HepG2 (cell line): ENCODE measurements around the gene KCNK18. TPM values are rescaled to one million over a fixed set of nuclear protein-coding genes. Genes with fewer than 3 reads are reported as not detected.

Experiments used
- ATAC-seq: fragments of 200-7000 bp; cut with Tn5 transposase; 3 replicates; pipeline ENCODE4 v1.9.1; 2020; ENCODE audit warnings: mild to moderate bottlenecking, moderate library complexity
- BruUV-seq: library from RNA; stranded (reverse); fragments of 400-500 nt; replicated peaks from 2 replicates; lab custom pipeline; 2021; lab: Mats Ljungman, UMichigan
- CTCF ChIA-PET: fragments of 300-600 bp; formaldehyde crosslinking; extraction: SDS; loops from one replicate; lab custom pipeline; 2021; ENCODE audit warnings: low total read pairs, inconsistent platforms, low intra/inter-chr PET ratio; lab: Yijun Ruan, JAX
- POLR2A ChIA-PET: fragments of 350-600 bp; sonication (Branson Sonifier 250); formaldehyde crosslinking; loops from one replicate; lab custom pipeline; 2020; ENCODE audit warnings: antibody characterized with exemption, inconsistent platforms; lab: Yijun Ruan, JAX
- DNase-seq: peaks from one replicate; pipeline ENCODE4 v3.0.0-alpha.2; 2015; ENCODE audit warnings: low spot score
- FAIRE-seq: peaks from 3 replicates; lab custom pipeline; 2011; peaks lifted over from hg19 to GRCh38; lab: Jason Lieb, UNC
- H2AFZ ChIP-seq: one replicate; pipeline ENCODE4 v1.6.1; 2011; ENCODE audit warnings: low read length, inconsistent platforms
- H3K27ac ChIP-seq: fragments of 300-600 bp; 3 replicates; pipeline ENCODE4 v1.8.0; 2011; ENCODE audit warnings: mixed run types, mild to moderate bottlenecking, mixed read lengths, low read length, inconsistent platforms; ENCODE audit not compliant: insufficient read depth; ENCODE audit errors: extremely low read length
- H3K27me3 ChIP-seq, 2 experiments: fragments of 200-600 bp in 1 of 2; 2 replicates in 1 of 2; 3 replicates in 1 of 2; pipeline versions ENCODE4 v1.6.0 to v1.8.0; 2011; ENCODE audit warnings: low read length in 2 of 2, mild to moderate bottlenecking in 2 of 2, moderate library complexity in 2 of 2, inconsistent platforms in 1 of 2; ENCODE audit not compliant: insufficient read depth in 2 of 2, control insufficient read depth in 1 of 2
- H3K36me3 ChIP-seq, 2 experiments: fragments of 200-600 bp in 1 of 2; replicated peaks in 1 of 2; 2 replicates in 1 of 2; 3 replicates in 1 of 2; pipeline versions ENCODE4 v1.5.1 to v1.8.0; 2011; ENCODE audit warnings: low read length in 2 of 2, inconsistent platforms in 1 of 2; ENCODE audit not compliant: insufficient read depth in 2 of 2, control insufficient read depth in 1 of 2
- H3K4me1 ChIP-seq: 2 replicates; pipeline ENCODE4 v1.5.1; 2012; ENCODE audit warnings: low read length, inconsistent platforms; ENCODE audit not compliant: insufficient read depth
- H3K4me2 ChIP-seq: 2 replicates; pipeline ENCODE4 v1.6.0; 2011; ENCODE audit warnings: low read depth, low read length, inconsistent platforms
- H3K4me3 ChIP-seq, 3 experiments: fragments of 200-600 bp in 1 of 3; sonication (generic), shearing (Covaris generic) in 1 of 3; replicated peaks in 1 of 3; 2 replicates each; pipeline ENCODE4 v1.5.1; 2011 to 2016; ENCODE audit warnings: low read length in 3 of 3, inconsistent platforms in 2 of 3, low read depth in 2 of 3, mild to moderate bottlenecking in 2 of 3, control low read depth in 1 of 3, mixed read lengths in 1 of 3; ENCODE audit not compliant: insufficient read depth in 1 of 3
- H3K79me2 ChIP-seq: one replicate; pipeline ENCODE4 v1.6.1; 2011; ENCODE audit warnings: low read length, inconsistent platforms; ENCODE audit not compliant: insufficient read depth
- H3K9ac ChIP-seq: 2 replicates; pipeline ENCODE4 v1.6.0; 2011; ENCODE audit warnings: mild to moderate bottlenecking, low read depth, low read length, inconsistent platforms; ENCODE audit not compliant: insufficient read depth
- H3K9me3 ChIP-seq: 2 replicates; pipeline ENCODE4 v1.5.1; 2012; ENCODE audit warnings: mild to moderate bottlenecking, low read length
- H4K20me1 ChIP-seq: 2 replicates; pipeline ENCODE4 v1.6.0; 2011; ENCODE audit warnings: inconsistent platforms, mild to moderate bottlenecking, low read length, moderate library complexity; ENCODE audit not compliant: insufficient read depth
- AGO1 ChIP-seq: fragments of 200-400 bp; formaldehyde crosslinking; IDR thresholded peaks from 2 replicates; pipeline ENCODE4 v1.6.1; 2017; ENCODE audit warnings: mild to moderate bottlenecking, low read depth, low read length, moderate library complexity; ENCODE audit not compliant: poor library complexity, severe bottlenecking
- CC2D1A ChIP-seq: sonication (generic); formaldehyde crosslinking; IDR thresholded peaks from 2 replicates; pipeline ENCODE4 v1.8.1; 2023; ENCODE audit warnings: mild to moderate bottlenecking, missing genetic modification reagents
- CREM ChIP-seq, 2 experiments: sonication (generic) in 1 of 2; formaldehyde crosslinking in 1 of 2; IDR thresholded peaks; 2 replicates each; pipeline versions ENCODE4 v1.4.0 to v1.6.1; 2016 to 2020; ENCODE audit warnings: antibody characterized with exemption in 1 of 2, mild to moderate bottlenecking in 1 of 2, missing genetic modification reagents in 1 of 2
- FOXM1 ChIP-seq: sonication (generic); formaldehyde crosslinking; IDR thresholded peaks from 2 replicates; pipeline ENCODE4 v1.5.0; 2020; ENCODE audit warnings: missing genetic modification reagents
- NFYB ChIP-seq: sonication (generic); formaldehyde crosslinking; IDR thresholded peaks from 2 replicates; pipeline ENCODE4 v1.4.0; 2020; ENCODE audit warnings: missing genetic modification reagents
- PAX8 ChIP-seq: sonication (generic); formaldehyde crosslinking; IDR thresholded peaks from 2 replicates; pipeline ENCODE4 v1.8.0; 2022; ENCODE audit warnings: mild to moderate bottlenecking, missing genetic modification reagents, borderline replicate concordance
- RARA ChIP-seq: IDR thresholded peaks from 2 replicates; pipeline ENCODE4 v1.6.1; 2016; ENCODE audit warnings: missing genetic modification reagents, missing compliant biosample characterization
- ZNF547 ChIP-seq: sonication (generic); formaldehyde crosslinking; IDR thresholded peaks from 2 replicates; pipeline ENCODE4 v1.5.1; 2020; ENCODE audit warnings: mild to moderate bottlenecking, missing genetic modification reagents
- ZNF674 ChIP-seq: sonication (generic); formaldehyde crosslinking; IDR thresholded peaks from 2 replicates; pipeline ENCODE4 v1.5.0; 2020; ENCODE audit warnings: low read depth, mild to moderate bottlenecking, missing genetic modification reagents
- ZNF749 ChIP-seq: sonication (generic); formaldehyde crosslinking; IDR thresholded peaks from 2 replicates; pipeline ENCODE4 v1.8.0; 2022; ENCODE audit warnings: mild to moderate bottlenecking, missing genetic modification reagents, moderate library complexity, borderline replicate concordance
- ZNF780A ChIP-seq: sonication (generic); formaldehyde crosslinking; IDR thresholded peaks from 2 replicates; pipeline ENCODE4 v1.8.0; 2022; ENCODE audit warnings: mild to moderate bottlenecking, missing genetic modification reagents, moderate library complexity
- WGBS: methylation state at CpG from one replicate; pipeline ENCODE4 v1.1.6; 2017; ENCODE audit warnings: low lambda C conversion rate; 5-methylcytosine and 5-hydroxymethylcytosine counted together
- in situ Hi-C: cut with HindIII; loops from 2 replicates; pipeline ENCODE4 v1.10.0; 2017; ENCODE audit warnings: low pct_unique_long_range_greater_than_20kb; ENCODE audit not compliant: extremely low pct_ligation_motif_present
- intact Hi-C: fragments of 100-400 bp; cut with micrococcal nuclease; formaldehyde crosslinking; loops from one replicate; pipeline ENCODE4 v1.10.0; 2022; ENCODE audit not compliant: unreplicated experiment
- polyA plus RNA-seq, 8 experiments: library from polyadenylated mRNA; depleted of rRNA in 3 of 8; stranded (reverse) in 7 of 8; unstranded in 1 of 8; fragments of >200 nt; fragmentation: Illumina TruSeq in 4 of 8; extraction: Trizol in 4 of 8; gene quantifications; 2 replicates each; pipeline versions ENCODE4 v1.2.1 to v1.2.3, GENCODE V29; 2011 to 2016; ENCODE audit warnings: low read depth in 4 of 8, missing spikeins in 1 of 8, mixed read lengths in 1 of 8; ENCODE audit not compliant: insufficient read depth in 1 of 8
- total RNA-seq, 5 experiments: library from RNA; depleted of rRNA; stranded (reverse); fragments of >200 nt; fragmentation: Illumina TruSeq; extraction: Trizol; gene quantifications; 2 replicates each; pipeline ENCODE4 v1.2.3, GENCODE V29; 2016; ENCODE audit warnings: low read depth in 1 of 5
- TF ChIP-seq, protein P1 (sequence below): IDR thresholded peaks from 2 replicates; pipeline ENCODE4 v1.6.1; 2016; ENCODE audit warnings: low read depth, missing genetic modification reagents, missing compliant biosample characterization

KCNK18 gene
- total and polyA plus RNA-seq, 2 of the 13 experiments (the other 11 are each of a cell fraction or from before 2014, with no cell fraction given) = not detected

DNA sequence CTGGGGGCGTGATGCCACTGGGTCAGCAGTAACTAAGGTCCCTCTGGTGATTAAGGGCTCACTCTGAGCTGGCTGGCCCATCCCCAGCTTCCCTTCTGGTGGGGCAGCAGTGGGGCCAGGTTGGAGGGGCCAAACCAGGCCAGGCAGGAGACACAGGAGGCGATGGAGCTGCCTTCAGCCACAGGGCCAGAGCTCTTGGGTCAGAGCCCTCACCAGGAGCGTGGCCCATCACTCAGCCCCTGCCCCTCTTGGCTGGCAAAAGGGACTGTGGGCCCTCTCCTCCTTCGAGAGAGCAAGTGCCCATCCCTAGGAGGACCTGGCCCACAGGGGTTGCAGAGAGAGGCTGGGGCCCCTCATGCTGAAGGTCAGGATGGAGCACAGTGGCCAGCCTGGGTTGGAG is 4.5 kb downstream of the KCNK18 start:
- ChIA-PET CTCF (no interaction called here), POLR2A (no interaction called here)
- Histone ChIP-seq H3K27ac (no peak overlapping the region), H3K79me2 (no peaks in the 10 kb centered on the region), H3K4me1 (no peaks in the 10 kb centered on the region), H3K9me3 (no peaks in the 10 kb centered on the region), H3K9ac (no peak overlapping the region), H3K4me2 (no peak overlapping the region), H3K27me3 (no peaks in the 10 kb centered on the region; a peak in 3 of 5 replicates), H4K20me1 (no peaks in the 10 kb centered on the region), H2AFZ (no peak overlapping the region), H3K36me3 (no peaks in the 10 kb centered on the region), H3K4me3 (no peak overlapping the region)
- ATAC-seq = no peak; the same call in 2 of the 3 replicates
- TF ChIP-seq RARA (CRISPR knock-in tag) (no peak), FOXM1 (no peak), CREM (IDR thresholded peaks at IDR 0.05) (no peak), CREM (CRISPR knock-in tag; IDR thresholded peaks at IDR 0.05) (no peak), ZNF780A (no peak), ZNF749 (CRISPR knock-in tag) (no peak), PAX8 (CRISPR knock-in tag) (no peak), AGO1 (no peak), CC2D1A (no peak), ZNF674 (CRISPR knock-in tag) (no peak), NFYB (CRISPR knock-in tag) (no peak), ZNF547 (CRISPR knock-in tag) (no peak)
- TF ChIP-seq, protein P1, sequence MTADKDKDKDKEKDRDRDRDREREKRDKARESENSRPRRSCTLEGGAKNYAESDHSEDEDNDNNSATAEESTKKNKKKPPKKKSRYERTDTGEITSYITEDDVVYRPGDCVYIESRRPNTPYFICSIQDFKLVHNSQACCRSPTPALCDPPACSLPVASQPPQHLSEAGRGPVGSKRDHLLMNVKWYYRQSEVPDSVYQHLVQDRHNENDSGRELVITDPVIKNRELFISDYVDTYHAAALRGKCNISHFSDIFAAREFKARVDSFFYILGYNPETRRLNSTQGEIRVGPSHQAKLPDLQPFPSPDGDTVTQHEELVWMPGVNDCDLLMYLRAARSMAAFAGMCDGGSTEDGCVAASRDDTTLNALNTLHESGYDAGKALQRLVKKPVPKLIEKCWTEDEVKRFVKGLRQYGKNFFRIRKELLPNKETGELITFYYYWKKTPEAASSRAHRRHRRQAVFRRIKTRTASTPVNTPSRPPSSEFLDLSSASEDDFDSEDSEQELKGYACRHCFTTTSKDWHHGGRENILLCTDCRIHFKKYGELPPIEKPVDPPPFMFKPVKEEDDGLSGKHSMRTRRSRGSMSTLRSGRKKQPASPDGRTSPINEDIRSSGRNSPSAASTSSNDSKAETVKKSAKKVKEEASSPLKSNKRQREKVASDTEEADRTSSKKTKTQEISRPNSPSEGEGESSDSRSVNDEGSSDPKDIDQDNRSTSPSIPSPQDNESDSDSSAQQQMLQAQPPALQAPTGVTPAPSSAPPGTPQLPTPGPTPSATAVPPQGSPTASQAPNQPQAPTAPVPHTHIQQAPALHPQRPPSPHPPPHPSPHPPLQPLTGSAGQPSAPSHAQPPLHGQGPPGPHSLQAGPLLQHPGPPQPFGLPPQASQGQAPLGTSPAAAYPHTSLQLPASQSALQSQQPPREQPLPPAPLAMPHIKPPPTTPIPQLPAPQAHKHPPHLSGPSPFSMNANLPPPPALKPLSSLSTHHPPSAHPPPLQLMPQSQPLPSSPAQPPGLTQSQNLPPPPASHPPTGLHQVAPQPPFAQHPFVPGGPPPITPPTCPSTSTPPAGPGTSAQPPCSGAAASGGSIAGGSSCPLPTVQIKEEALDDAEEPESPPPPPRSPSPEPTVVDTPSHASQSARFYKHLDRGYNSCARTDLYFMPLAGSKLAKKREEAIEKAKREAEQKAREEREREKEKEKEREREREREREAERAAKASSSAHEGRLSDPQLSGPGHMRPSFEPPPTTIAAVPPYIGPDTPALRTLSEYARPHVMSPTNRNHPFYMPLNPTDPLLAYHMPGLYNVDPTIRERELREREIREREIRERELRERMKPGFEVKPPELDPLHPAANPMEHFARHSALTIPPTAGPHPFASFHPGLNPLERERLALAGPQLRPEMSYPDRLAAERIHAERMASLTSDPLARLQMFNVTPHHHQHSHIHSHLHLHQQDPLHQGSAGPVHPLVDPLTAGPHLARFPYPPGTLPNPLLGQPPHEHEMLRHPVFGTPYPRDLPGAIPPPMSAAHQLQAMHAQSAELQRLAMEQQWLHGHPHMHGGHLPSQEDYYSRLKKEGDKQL (CRISPR knock-in tag) = no peak
- intact Hi-C loops (no loop called here), in situ Hi-C loops (no loop called here)
- DNase-seq = no peak
- no peak for FAIRE-seq
- 0% methylated on average over 3 of the region's 4 CpGs for WGBS
- no TSS peak for BruUV-seq
